Activated CD8-positive, alpha-beta T cell treated with anti-CD3 and anti-CD28 coated beads for 36 hours (primary cell): Measurements from ENCODE around the gene STK33. TPM values are rescaled to one million over a fixed set of nuclear protein-coding genes. Genes with fewer than 3 reads are reported as not detected.

Experiments
- ATAC-seq: fragments of 200-7000 bp; cut with Tn5 transposase; one replicate; pipeline ENCODE4 v1.10.0; 2021; ENCODE audit warnings: mild to moderate bottlenecking, moderate library complexity
- CTCF ChIA-PET: fragments of 350-600 bp; sonication (Branson Sonifier 250); formaldehyde crosslinking; loops from one replicate; lab custom pipeline; 2021; ENCODE audit warnings: antibody characterized with exemption; lab: Charles Lee
- POLR2A ChIA-PET: fragments of 350-600 bp; sonication (Branson Sonifier 250); formaldehyde crosslinking; loops from one replicate; lab custom pipeline; 2021; ENCODE audit warnings: antibody characterized with exemption; lab: Charles Lee
- DNase-seq: peaks from one replicate; pipeline ENCODE4 v3.0.0-alpha.2; 2020
- H3K27ac Mint-ChIP-seq: one replicate; pipeline ENCODE4 v1.8.0; 2021; ENCODE audit warnings: mild to moderate bottlenecking, mixed read lengths
- H3K27me3 Mint-ChIP-seq: one replicate; pipeline ENCODE4 v1.8.0; 2021; ENCODE audit warnings: mixed read lengths
- H3K36me3 Mint-ChIP-seq: one replicate; pipeline ENCODE4 v1.8.0; 2021; ENCODE audit warnings: low read depth, mixed read lengths
- H3K4me1 Mint-ChIP-seq: one replicate; pipeline ENCODE4 v1.8.0; 2021; ENCODE audit warnings: low read depth, mixed read lengths
- H3K4me3 Mint-ChIP-seq: one replicate; pipeline ENCODE4 v1.8.0; 2021; ENCODE audit warnings: mild to moderate bottlenecking, moderate library complexity, mixed read lengths
- H3K9me3 Mint-ChIP-seq: one replicate; pipeline ENCODE4 v1.8.0; 2021; ENCODE audit warnings: mixed read lengths
- intact Hi-C: fragments of 100-400 bp; cut with micrococcal nuclease; formaldehyde crosslinking; loops from one replicate; pipeline ENCODE4 v1.10.0; 2022
- total RNA-seq, 2 experiments: library from RNA; stranded (reverse); gene quantifications; one replicate each; pipeline ENCODE4 v1.2.3, GENCODE V29; 2021
- TF ChIP-seq, protein P1 (sequence below): fragments of 200-600 bp; IDR thresholded peaks from one replicate; pipeline ENCODE4 v1.8.0; 2022; ENCODE audit warnings: antibody characterized with exemption, mild to moderate bottlenecking

Gene STK33
- total RNA-seq, 2 experiments from 2014 or later, result 1.3 to 3.6 TPM

GRCh38 chr11:8381871-8382396 lies 212.1 kb downstream of the STK33 start:
- no peak for ATAC-seq
- H3K27me3 Mint-ChIP-seq, result peaks cover under 1% of the 10 kb centered on the region

DNA sequence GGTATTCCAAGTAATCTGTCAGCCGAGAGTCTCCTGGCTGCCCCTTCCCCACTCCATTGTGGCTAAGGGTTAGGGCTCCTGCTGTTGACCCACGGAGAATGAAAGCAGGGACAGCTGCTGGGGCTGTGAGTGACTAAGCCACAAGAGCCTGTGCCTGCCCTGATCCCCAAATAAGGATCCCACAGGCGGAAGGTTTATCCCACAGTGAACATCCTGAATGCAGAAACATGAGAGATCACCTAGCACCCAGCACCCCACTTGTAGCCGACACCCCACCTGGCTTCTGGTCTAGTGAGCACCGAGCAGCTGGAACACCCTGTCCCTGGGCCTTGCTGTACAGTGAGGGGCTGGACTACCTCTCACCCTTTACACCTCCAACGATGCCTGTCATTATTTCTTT lies 212.7 kb downstream of the STK33 start:
- H3K36me3 Mint-ChIP-seq, result no peaks in the 10 kb centered on the region
- no peaks in the 10 kb centered on the region for H3K4me1 Mint-ChIP-seq
- H3K9me3 Mint-ChIP-seq, result no peaks in the 10 kb centered on the region
- no peak overlapping the region for H3K4me3 Mint-ChIP-seq
- H3K27me3 Mint-ChIP-seq, result peaks cover 1% of the 10 kb centered on the region
- ChIA-PET POLR2A (no interaction called here), CTCF (no interaction called here)
- DNase-seq, result no peak
- H3K27ac Mint-ChIP-seq, result no peak overlapping the region
- intact Hi-C loops, result no loop called here
- TF ChIP-seq, protein P1, sequence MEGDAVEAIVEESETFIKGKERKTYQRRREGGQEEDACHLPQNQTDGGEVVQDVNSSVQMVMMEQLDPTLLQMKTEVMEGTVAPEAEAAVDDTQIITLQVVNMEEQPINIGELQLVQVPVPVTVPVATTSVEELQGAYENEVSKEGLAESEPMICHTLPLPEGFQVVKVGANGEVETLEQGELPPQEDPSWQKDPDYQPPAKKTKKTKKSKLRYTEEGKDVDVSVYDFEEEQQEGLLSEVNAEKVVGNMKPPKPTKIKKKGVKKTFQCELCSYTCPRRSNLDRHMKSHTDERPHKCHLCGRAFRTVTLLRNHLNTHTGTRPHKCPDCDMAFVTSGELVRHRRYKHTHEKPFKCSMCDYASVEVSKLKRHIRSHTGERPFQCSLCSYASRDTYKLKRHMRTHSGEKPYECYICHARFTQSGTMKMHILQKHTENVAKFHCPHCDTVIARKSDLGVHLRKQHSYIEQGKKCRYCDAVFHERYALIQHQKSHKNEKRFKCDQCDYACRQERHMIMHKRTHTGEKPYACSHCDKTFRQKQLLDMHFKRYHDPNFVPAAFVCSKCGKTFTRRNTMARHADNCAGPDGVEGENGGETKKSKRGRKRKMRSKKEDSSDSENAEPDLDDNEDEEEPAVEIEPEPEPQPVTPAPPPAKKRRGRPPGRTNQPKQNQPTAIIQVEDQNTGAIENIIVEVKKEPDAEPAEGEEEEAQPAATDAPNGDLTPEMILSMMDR, result no peak
- ATAC-seq, result no peak

More at GRCh38 chr11:8381871-8382396, 212.1 kb downstream of the STK33 start:
- ChIA-PET CTCF (no interaction called here), POLR2A (no interaction called here)
- intact Hi-C loops, result no loop called here
- no peak for DNase-seq
- no peaks in the 10 kb centered on the region for H3K4me1 Mint-ChIP-seq
- no peak overlapping the region for H3K27ac Mint-ChIP-seq
- TF ChIP-seq, protein P1, result no peak
- H3K9me3 Mint-ChIP-seq, result no peaks in the 10 kb centered on the region
- no peak overlapping the region for H3K4me3 Mint-ChIP-seq
- H3K36me3 Mint-ChIP-seq, result no peaks in the 10 kb centered on the region

- TF ChIP-seq, protein P1, result no peak
- POLR2A ChIA-PET, result no interaction called here
- Mint-ChIP-seq H3K4me3 (no peak overlapping the region), H3K27me3 (peaks cover 1% of the 10 kb centered on the region), H3K27ac (no peak overlapping the region), H3K9me3 (no peaks in the 10 kb centered on the region), H3K36me3 (no peaks in the 10 kb centered on the region), H3K4me1 (no peaks in the 10 kb centered on the region)
- no peak for ATAC-seq
- CTCF ChIA-PET, result no interaction called here
- intact Hi-C loops, result no loop called here
- no peak for DNase-seq
These were observed 218.1 kb downstream of the STK33 start for GRCh38 chr11:8375932-8376331.

- intact Hi-C loops, result no loop called here
These were observed 218.6 kb downstream of the STK33 start for GRCh38 chr11:8375460-8375859.

DNA sequence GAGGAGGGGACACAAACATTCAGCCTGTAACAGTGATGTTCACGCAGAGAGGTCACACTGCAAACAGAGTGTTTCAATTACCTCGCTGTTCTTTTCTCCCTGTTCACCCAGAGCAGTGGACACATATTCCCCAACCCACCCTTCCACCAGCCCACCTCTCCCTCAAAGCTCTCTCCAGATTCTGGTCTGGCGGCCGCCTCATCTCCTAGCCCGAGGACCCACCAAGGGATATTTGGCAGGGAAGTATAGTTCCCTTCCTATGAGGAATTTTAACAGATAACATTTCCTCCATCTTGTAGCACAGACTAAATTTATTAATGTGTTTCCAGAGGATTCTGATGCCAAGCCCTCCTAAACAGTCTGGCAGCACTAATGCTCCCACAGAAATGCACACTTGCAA lies 219.3 kb downstream of the STK33 start:
- POLR2A ChIA-PET, result no interaction called here
- no peak overlapping the region for H3K4me3 Mint-ChIP-seq
- no peaks in the 10 kb centered on the region for H3K4me1 Mint-ChIP-seq
- no peak overlapping the region for H3K27ac Mint-ChIP-seq
- H3K27me3 Mint-ChIP-seq, result peaks cover 1% of the 10 kb centered on the region
- intact Hi-C loops, result no loop called here
- no peak for ATAC-seq
- TF ChIP-seq, protein P1, result no peak
- no peaks in the 10 kb centered on the region for H3K9me3 Mint-ChIP-seq
- DNase-seq, result no peak
- no peaks in the 10 kb centered on the region for H3K36me3 Mint-ChIP-seq
- CTCF ChIA-PET, result interaction anchor here (1.0 kb wide), 1 partner anchor 192 kb away, joined by 3 read pairs; no protein-coding TSS in a partner anchor

More at GRCh38 chr11:8375460-8375859, 218.6 kb downstream of the STK33 start:
- no peak overlapping the region for H3K27ac Mint-ChIP-seq
- ATAC-seq, result no peak
- no peak overlapping the region for H3K4me3 Mint-ChIP-seq
- no peak for DNase-seq
- TF ChIP-seq, protein P1, result no peak
- H3K4me1 Mint-ChIP-seq, result no peaks in the 10 kb centered on the region
- CTCF ChIA-PET, result no interaction called here
- POLR2A ChIA-PET, result no interaction called here
- no peaks in the 10 kb centered on the region for H3K9me3 Mint-ChIP-seq
- peaks cover 1% of the 10 kb centered on the region for H3K27me3 Mint-ChIP-seq
- H3K36me3 Mint-ChIP-seq, result no peaks in the 10 kb centered on the region
